LHCN-M2 (cell line): Measurements from ENCODE around the gene EPHA2. TPM values are rescaled to one million over a fixed set of nuclear protein-coding genes. Genes with fewer than 3 reads are reported as not detected.

ENCODE experiments used
- DNase-seq: peaks from one replicate; pipeline ENCODE4 v3.0.0-alpha.2; 2012; ENCODE audit warnings: low read depth
- total RNA-seq: library from RNA; depleted of rRNA; stranded (reverse); fragments of >200 nt; gene quantifications from 2 replicates; pipeline ENCODE4 v1.2.3, GENCODE V29; 2014; rRNA removed

The EPHA2 gene
- total RNA-seq, 1 experiment from 2014 or later: 60.1 TPM

DNA sequence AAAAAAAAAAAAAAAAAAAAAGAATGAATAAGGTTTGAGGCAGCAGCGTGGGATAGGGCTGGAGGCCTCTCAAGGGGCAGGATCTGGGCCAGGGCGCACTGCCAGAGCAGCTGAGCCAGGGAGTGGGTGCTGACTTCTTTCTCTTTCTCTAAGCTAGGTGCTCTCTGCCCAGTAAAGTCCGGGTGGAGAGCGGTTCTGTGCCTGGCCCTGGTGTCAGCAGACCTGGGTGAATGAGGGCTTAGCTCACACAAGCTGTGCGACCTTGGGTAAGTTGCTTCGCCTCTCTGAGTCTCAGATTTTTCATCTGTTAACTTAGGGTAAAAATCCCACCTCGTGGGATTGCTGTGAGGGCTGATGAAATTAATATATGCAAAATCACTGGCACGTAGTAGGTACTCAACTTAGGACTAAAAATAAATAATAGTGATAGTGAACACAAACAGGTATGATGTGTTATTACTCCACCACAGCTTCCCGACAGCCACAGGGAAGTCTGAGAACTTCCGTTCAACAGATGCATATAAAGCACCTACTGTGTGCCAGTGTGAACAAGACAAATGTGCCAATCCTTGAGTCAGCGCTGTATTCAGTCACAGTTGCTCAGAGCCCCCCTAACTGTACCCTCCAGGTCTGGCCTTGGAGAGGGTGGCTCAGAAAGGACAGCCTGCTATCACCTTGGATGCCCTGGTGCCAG is 80.4 kb downstream of the EPHA2 start:
- peak; percentile 67 for DNase-seq

Other genes with a start within 250 kb of the EPHA2 start
- 37.0 and 44.4 TPM in 2 replicates for gene ZBTB17, start 180.0 kb downstream of the EPHA2 start, total RNA-seq
- not detected in 2 replicates for gene SRARP, start 151.8 kb downstream of the EPHA2 start, total RNA-seq
- gene HSPB7, start 138.0 kb downstream of the EPHA2 start, total RNA-seq: 3.2 and 3.3 TPM in 2 replicates
- not detected in 2 replicates for gene CLCNKA, start 134.0 kb downstream of the EPHA2 start, total RNA-seq
- not detected in 2 replicates for gene CLCNKB, start 112.3 kb downstream of the EPHA2 start, total RNA-seq
- 0.63 and 1.4 TPM in 2 replicates for gene FAM131C, start 82.4 kb downstream of the EPHA2 start, total RNA-seq
- 1.9 TPM in 2 replicates for gene ARHGEF19, start 56.6 kb upstream of the EPHA2 start, total RNA-seq
- 5.2 and 7.1 TPM in 2 replicates for gene CPLANE2, start 81.1 kb upstream of the EPHA2 start, total RNA-seq
- gene FBXO42, start 196.4 kb upstream of the EPHA2 start, total RNA-seq: 13.0 and 14.5 TPM in 2 replicates
- gene SZRD1, start 211.2 kb upstream of the EPHA2 start, total RNA-seq: 118 and 123 TPM in 2 replicates